Neural progenitor cell (in vitro differentiated cells): Measurements from ENCODE around the gene RALB. TPM values are rescaled to one million over a fixed set of nuclear protein-coding genes. Genes with fewer than 3 reads are reported as not detected.

Experiments used
- DNase-seq: peaks from one replicate; pipeline ENCODE4 v3.0.0-alpha.2; 2016; ENCODE audit warnings: low spot score
- H2AFZ ChIP-seq: fragments of 200-600 bp; sonication (generic); replicated peaks from 2 replicates; pipeline ENCODE4 v1.6.1; 2016; ENCODE audit warnings: antibody characterized with exemption
- H3F3A ChIP-seq: fragments of 200-600 bp; sonication (generic); 2 replicates; pipeline ENCODE4 v1.6.1; 2016; ENCODE audit warnings: antibody characterized with exemption, low read depth
- H3K27ac ChIP-seq: fragments of 200-600 bp; sonication (generic); 2 replicates; pipeline ENCODE4 v1.5.1; 2016; ENCODE audit warnings: mild to moderate bottlenecking
- H3K27me3 ChIP-seq: fragments of 200-600 bp; sonication (generic); 2 replicates; pipeline ENCODE4 v1.6.1; 2016; ENCODE audit warnings: mild to moderate bottlenecking, moderate library complexity
- H3K36me3 ChIP-seq: fragments of 200-600 bp; sonication (generic); 2 replicates; pipeline ENCODE4 v1.5.1; 2016
- H3K4me1 ChIP-seq: fragments of 200-600 bp; sonication (generic); 2 replicates; pipeline ENCODE4 v1.6.1; 2016; ENCODE audit warnings: mixed run types
- H3K4me2 ChIP-seq: fragments of 200-600 bp; sonication (generic); 2 replicates; pipeline ENCODE4 v1.6.1; 2016
- H3K4me3 ChIP-seq: fragments of 200-600 bp; sonication (generic); 2 replicates; pipeline ENCODE4 v1.5.1; 2016
- H3K79me2 ChIP-seq: fragments of 200-600 bp; sonication (generic); 2 replicates; pipeline ENCODE4 v1.6.1; 2016; ENCODE audit warnings: low read depth
- H3K9ac ChIP-seq: fragments of 200-600 bp; sonication (generic); 2 replicates; pipeline ENCODE4 v1.6.1; 2016
- H3K9me3 ChIP-seq: fragments of 200-600 bp; sonication (generic); 2 replicates; pipeline ENCODE4 v1.5.1; 2016; ENCODE audit warnings: low read depth
- H4K20me1 ChIP-seq: fragments of 200-600 bp; sonication (generic); 2 replicates; pipeline ENCODE4 v1.6.1; 2016; ENCODE audit warnings: low read depth
- H3K27ac Mint-ChIP-seq: 3 replicates; pipeline ENCODE4 v1.8.0; 2021; ENCODE audit warnings: mixed read lengths
- H3K27me3 Mint-ChIP-seq: 2 replicates; pipeline ENCODE4 v1.8.0; 2022; ENCODE audit warnings: low read depth, mild to moderate bottlenecking, inconsistent platforms, moderate library complexity, mixed read lengths; ENCODE audit not compliant: insufficient read depth
- H3K36me3 Mint-ChIP-seq: 3 replicates; pipeline ENCODE4 v1.8.0; 2021; ENCODE audit warnings: mixed read lengths
- H3K4me1 Mint-ChIP-seq: 3 replicates; pipeline ENCODE4 v1.8.0; 2021; ENCODE audit warnings: mixed read lengths
- H3K4me3 Mint-ChIP-seq: 3 replicates; pipeline ENCODE4 v1.8.0; 2021; ENCODE audit warnings: mild to moderate bottlenecking, moderate library complexity, mixed read lengths
- H3K9me3 Mint-ChIP-seq: 3 replicates; pipeline ENCODE4 v1.8.0; 2020; ENCODE audit warnings: mixed read lengths
- EZH2 ChIP-seq: fragments of 200-600 bp; sonication (generic); IDR thresholded peaks from 2 replicates; pipeline ENCODE4 v1.6.1; 2017; ENCODE audit warnings: antibody characterized with exemption, mild to moderate bottlenecking, moderate library complexity
- EZH2phosphoT487 ChIP-seq: fragments of 200-600 bp; sonication (generic); IDR thresholded peaks from 2 replicates; pipeline ENCODE4 v1.6.1; 2017; ENCODE audit warnings: antibody characterized with exemption
- total RNA-seq: library from RNA; depleted of rRNA; stranded (reverse); fragments of >200 nt; gene quantifications from 2 replicates; pipeline ENCODE4 v1.2.3, GENCODE V29; 2015; ENCODE audit warnings: low replicate concordance
- TF ChIP-seq, protein P1 (sequence below): fragments of 200-600 bp; sonication (generic); IDR thresholded peaks from 2 replicates; pipeline ENCODE4 v1.5.1; 2017; ENCODE audit warnings: antibody characterized with exemption, mild to moderate bottlenecking

RALB gene
- total RNA-seq, 1 donor from 2014 or later, result 79.8 TPM

GRCh38 chr2:120278901-120279300 is 26.2 kb downstream of the RALB start:
- Mint-ChIP-seq H3K9me3 (peaks cover 7% of the 10 kb centered on the region), H3K4me3 (no peak overlapping the region), H3K27me3 (peaks cover 3% of the 10 kb centered on the region), H3K27ac (no peak overlapping the region), H3K4me1 (peaks cover 6% of the 10 kb centered on the region), H3K36me3 (peaks cover 15% of the 10 kb centered on the region)
- Histone ChIP-seq H4K20me1 (peaks cover 19% of the 10 kb centered on the region), H2AFZ (no peak overlapping the region), H3K79me2 (peaks cover 19% of the 10 kb centered on the region), H3K9ac (no peak overlapping the region), H3K27me3 (no peaks in the 10 kb centered on the region), H3K27ac (peak overlapping the region; percentile 91), H3K4me2 (peak overlapping the region; percentile 70), H3K4me1 (peaks cover 24% of the 10 kb centered on the region), H3K4me3 (peak overlapping the region; percentile 9), H3K36me3 (no peaks in the 10 kb centered on the region), H3K9me3 (no peaks in the 10 kb centered on the region), H3F3A (peaks cover 24% of the 10 kb centered on the region)
- peak; percentile 70 for DNase-seq
- TF ChIP-seq, protein P1, sequence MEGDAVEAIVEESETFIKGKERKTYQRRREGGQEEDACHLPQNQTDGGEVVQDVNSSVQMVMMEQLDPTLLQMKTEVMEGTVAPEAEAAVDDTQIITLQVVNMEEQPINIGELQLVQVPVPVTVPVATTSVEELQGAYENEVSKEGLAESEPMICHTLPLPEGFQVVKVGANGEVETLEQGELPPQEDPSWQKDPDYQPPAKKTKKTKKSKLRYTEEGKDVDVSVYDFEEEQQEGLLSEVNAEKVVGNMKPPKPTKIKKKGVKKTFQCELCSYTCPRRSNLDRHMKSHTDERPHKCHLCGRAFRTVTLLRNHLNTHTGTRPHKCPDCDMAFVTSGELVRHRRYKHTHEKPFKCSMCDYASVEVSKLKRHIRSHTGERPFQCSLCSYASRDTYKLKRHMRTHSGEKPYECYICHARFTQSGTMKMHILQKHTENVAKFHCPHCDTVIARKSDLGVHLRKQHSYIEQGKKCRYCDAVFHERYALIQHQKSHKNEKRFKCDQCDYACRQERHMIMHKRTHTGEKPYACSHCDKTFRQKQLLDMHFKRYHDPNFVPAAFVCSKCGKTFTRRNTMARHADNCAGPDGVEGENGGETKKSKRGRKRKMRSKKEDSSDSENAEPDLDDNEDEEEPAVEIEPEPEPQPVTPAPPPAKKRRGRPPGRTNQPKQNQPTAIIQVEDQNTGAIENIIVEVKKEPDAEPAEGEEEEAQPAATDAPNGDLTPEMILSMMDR, result no peak
- TF ChIP-seq EZH2 (no peak), EZH2phosphoT487 (no peak)

DNA sequence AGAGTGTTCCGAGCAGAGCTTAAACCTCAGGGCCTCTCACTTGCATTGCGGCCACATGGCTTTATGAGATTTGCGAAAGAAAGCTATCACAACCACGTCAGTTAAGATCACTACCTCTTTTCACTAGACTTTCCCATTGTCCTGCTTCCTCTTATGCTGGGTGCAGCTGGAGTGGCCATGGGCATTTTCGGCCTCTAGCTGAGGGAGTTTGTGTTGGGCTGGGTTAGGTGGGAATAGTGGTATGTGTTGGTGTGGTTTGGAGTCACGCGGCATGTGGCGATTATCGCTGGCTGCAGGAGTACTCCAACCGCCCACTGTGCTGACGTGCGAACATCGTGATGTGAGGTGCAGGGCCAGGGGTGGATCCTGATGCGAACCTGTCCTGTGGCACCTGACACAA is 27.1 kb downstream of the RALB start:
- peaks cover 7% of the 10 kb centered on the region for H3K9me3 Mint-ChIP-seq

GRCh38 chr2:120283649-120284048 is 31.0 kb downstream of the RALB start:
- Histone ChIP-seq H3K27ac (no peak overlapping the region), H3K79me2 (no peaks in the 10 kb centered on the region), H3K4me1 (peaks cover 15% of the 10 kb centered on the region), H3K36me3 (no peaks in the 10 kb centered on the region), H2AFZ (no peak overlapping the region), H3K9me3 (no peaks in the 10 kb centered on the region), H4K20me1 (peaks cover 10% of the 10 kb centered on the region), H3K4me2 (no peak overlapping the region), H3K27me3 (no peaks in the 10 kb centered on the region), H3K9ac (no peak overlapping the region), H3F3A (peaks cover 13% of the 10 kb centered on the region), H3K4me3 (no peak overlapping the region)
- TF ChIP-seq, protein P1, result peak; percentile 56
- TF ChIP-seq EZH2phosphoT487, result no peak
- H3K36me3 Mint-ChIP-seq, result peaks cover 18% of the 10 kb centered on the region
- peak; percentile 58 for DNase-seq
- peaks cover 3% of the 10 kb centered on the region for H3K27me3 Mint-ChIP-seq
- H3K4me1 Mint-ChIP-seq, result peaks cover 6% of the 10 kb centered on the region
- no peak overlapping the region for H3K27ac Mint-ChIP-seq
- H3K9me3 Mint-ChIP-seq, result peaks cover 2% of the 10 kb centered on the region
- no peak overlapping the region for H3K4me3 Mint-ChIP-seq

More for the DNA sequence above, 27.1 kb downstream of the RALB start:
- Histone ChIP-seq H4K20me1 (peaks cover 19% of the 10 kb centered on the region), H2AFZ (no peak overlapping the region), H3K27me3 (no peaks in the 10 kb centered on the region), H3K4me1 (peaks cover 24% of the 10 kb centered on the region), H3K36me3 (no peaks in the 10 kb centered on the region), H3F3A (peaks cover 24% of the 10 kb centered on the region), H3K4me3 (no peak overlapping the region), H3K4me2 (no peak overlapping the region), H3K27ac (no peak overlapping the region), H3K9me3 (no peaks in the 10 kb centered on the region), H3K9ac (no peak overlapping the region), H3K79me2 (peaks cover 15% of the 10 kb centered on the region)
- TF ChIP-seq, protein P1, result no peak
- TF ChIP-seq EZH2 (no peak), EZH2phosphoT487 (no peak)
- Mint-ChIP-seq H3K4me1 (peaks cover 6% of the 10 kb centered on the region), H3K27me3 (peaks cover 3% of the 10 kb centered on the region), H3K36me3 (peaks cover 15% of the 10 kb centered on the region), H3K4me3 (no peak overlapping the region), H3K27ac (no peak overlapping the region)
- no peak for DNase-seq
